HG03025 (cell line): ENCODE measurements around the gene SLC35F2.
"Not testable (repeated sequence)": the region's sequence is repeated elsewhere in the genome, so short reads cannot be mapped to it uniquely, and the experiment has no call there.

Source experiments
- ATAC-seq: cut with Tn5 transposase; IDR thresholded peaks from one replicate; pipeline ENCODE4 v1.9.1; 2021; ENCODE audit warnings: mild to moderate bottlenecking, moderate library complexity; ENCODE audit not compliant: unreplicated experiment, low FRiP score

Gene SLC35F2

GRCh38 chr11:107858217-107859070, at the start of gene SLC35F2:
Gene SLC35F2, minus strand, starts transcription at chr11:107858787. Its CDS starts 20 bp downstream, at chr11:107858767.
- peak; percentile 85 for ATAC-seq

GRCh38 chr11:107908211-107908610, 49.6 kb upstream of the SLC35F2 start:
- no peak for ATAC-seq

GRCh38 chr11:107898270-107898669, 39.7 kb upstream of the SLC35F2 start:
- peak; percentile 71 for ATAC-seq

GRCh38 chr11:107882095-107882820, 23.7 kb upstream of the SLC35F2 start:
- no peak for ATAC-seq

- ATAC-seq = not testable (repeated sequence)
Observed at GRCh38 chr11:107881471-107881870, 22.9 kb upstream of the SLC35F2 start.

GRCh38 chr11:107876141-107876540, 17.6 kb upstream of the SLC35F2 start:
- ATAC-seq = no peak

- ATAC-seq = no peak
Observed at GRCh38 chr11:107864591-107864990, 6.0 kb upstream of the SLC35F2 start.

- no peak for ATAC-seq
Observed at GRCh38 chr11:107860688-107861087, 2.1 kb upstream of the SLC35F2 start.

- ATAC-seq = not testable (repeated sequence)
Observed at GRCh38 chr11:107860240-107860620, 1.6 kb upstream of the SLC35F2 start.

GRCh38 chr11:107859459-107860239, 1.1 kb upstream of the SLC35F2 start:
- ATAC-seq = peak; percentile 29

GRCh38 chr11:107857550-107858216, 904 bp downstream of the SLC35F2 start:
- no peak for ATAC-seq

GRCh38 chr11:107856981-107857517, 1.5 kb downstream of the SLC35F2 start:
- ATAC-seq = no peak

- no peak for ATAC-seq
Observed at GRCh38 chr11:107856180-107856980, 2.2 kb downstream of the SLC35F2 start.

- ATAC-seq = no peak
Observed at GRCh38 chr11:107853070-107853469, 5.5 kb downstream of the SLC35F2 start.

- ATAC-seq = no peak
Observed at GRCh38 chr11:107851704-107852310, 6.8 kb downstream of the SLC35F2 start.

GRCh38 chr11:107849790-107850189, 8.8 kb downstream of the SLC35F2 start:
- ATAC-seq = no peak

GRCh38 chr11:107848345-107848744, 10.2 kb downstream of the SLC35F2 start:
- ATAC-seq = no peak

GRCh38 chr11:107847184-107847583, 11.4 kb downstream of the SLC35F2 start:
- ATAC-seq = no peak

GRCh38 chr11:107844041-107844440, 14.5 kb downstream of the SLC35F2 start:
- ATAC-seq = no peak
